ENCODE measurements around the gene SAFB. TPM values are rescaled to one million over a fixed set of nuclear protein-coding genes. Genes with fewer than 3 reads are reported as not detected.

SAFB gene
- total and polyA plus RNA-seq, 9 donors = 64.1 to 108 (median 75.2) TPM

DNA sequence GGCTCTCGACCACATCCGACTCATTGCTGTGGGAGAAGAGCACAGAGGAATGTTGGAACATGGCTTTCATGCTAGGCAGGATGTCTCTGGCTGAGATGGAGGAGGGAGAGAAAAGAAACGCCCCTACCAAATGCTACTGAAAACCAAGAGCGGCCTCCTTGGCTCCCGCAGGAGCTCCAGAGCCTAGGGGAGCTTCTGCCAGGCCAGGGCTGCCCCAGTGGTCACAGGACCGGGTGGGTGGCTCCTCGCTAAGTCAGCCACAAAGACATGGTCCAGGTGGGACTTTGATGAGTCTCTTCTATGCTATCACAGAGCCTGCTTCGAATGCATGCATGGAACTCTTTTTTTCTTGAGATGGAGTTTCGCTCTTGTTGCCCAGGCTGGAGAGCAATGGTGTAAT, 90.3 kb downstream of the SAFB start:
- Histone ChIP-seq H3K27ac (no peak overlapping the region), H3K4me1 (ENCODE audit: insufficient read depth) (no peaks in the 10 kb centered on the region), H3K27me3 (no peaks in the 10 kb centered on the region), H3K4me3 (no peak overlapping the region), H3K36me3 (no peaks in the 10 kb centered on the region), H3K9me3 (no peaks in the 10 kb centered on the region)
- WGBS, 3 donors = 87 to 91% (median 90%) methylated on average over 9 of the region's 9 CpGs
- intact Hi-C loops (cut with DNase I) = no loop called here
- TF ChIP-seq, protein P1, sequence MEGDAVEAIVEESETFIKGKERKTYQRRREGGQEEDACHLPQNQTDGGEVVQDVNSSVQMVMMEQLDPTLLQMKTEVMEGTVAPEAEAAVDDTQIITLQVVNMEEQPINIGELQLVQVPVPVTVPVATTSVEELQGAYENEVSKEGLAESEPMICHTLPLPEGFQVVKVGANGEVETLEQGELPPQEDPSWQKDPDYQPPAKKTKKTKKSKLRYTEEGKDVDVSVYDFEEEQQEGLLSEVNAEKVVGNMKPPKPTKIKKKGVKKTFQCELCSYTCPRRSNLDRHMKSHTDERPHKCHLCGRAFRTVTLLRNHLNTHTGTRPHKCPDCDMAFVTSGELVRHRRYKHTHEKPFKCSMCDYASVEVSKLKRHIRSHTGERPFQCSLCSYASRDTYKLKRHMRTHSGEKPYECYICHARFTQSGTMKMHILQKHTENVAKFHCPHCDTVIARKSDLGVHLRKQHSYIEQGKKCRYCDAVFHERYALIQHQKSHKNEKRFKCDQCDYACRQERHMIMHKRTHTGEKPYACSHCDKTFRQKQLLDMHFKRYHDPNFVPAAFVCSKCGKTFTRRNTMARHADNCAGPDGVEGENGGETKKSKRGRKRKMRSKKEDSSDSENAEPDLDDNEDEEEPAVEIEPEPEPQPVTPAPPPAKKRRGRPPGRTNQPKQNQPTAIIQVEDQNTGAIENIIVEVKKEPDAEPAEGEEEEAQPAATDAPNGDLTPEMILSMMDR (IDR thresholded peaks at IDR 0.05) = no peak
- TF ChIP-seq POLR2A (IDR thresholded peaks at IDR 0.05) = no peak
- no peak for TF ChIP-seq EP300 (IDR thresholded peaks at IDR 0.05)
- DNase-seq = no peak

DNA sequence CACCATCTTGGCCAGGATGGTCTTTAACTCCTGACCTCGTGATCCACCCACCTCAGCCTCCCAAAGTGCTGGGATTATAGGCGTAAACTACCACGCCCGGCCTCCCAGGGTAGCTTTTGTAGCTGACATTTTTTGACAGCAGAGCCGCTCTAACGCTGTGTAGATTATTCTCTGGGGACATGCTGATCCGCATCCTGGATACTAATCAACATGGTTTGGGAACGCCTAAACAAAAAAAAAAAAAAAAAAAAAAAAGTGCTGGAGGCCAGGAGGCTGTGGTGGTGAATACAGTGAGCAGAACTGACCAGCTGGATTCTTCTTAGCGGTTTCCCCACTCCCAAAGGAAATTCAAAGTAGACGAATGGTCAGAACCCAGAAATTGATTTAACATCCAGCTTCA, 91.9 kb downstream of the SAFB start:
- Histone ChIP-seq H3K27ac (no peak overlapping the region), H3K4me1 (ENCODE audit: insufficient read depth) (peaks cover 7% of the 10 kb centered on the region), H3K9me3 (no peaks in the 10 kb centered on the region), H3K36me3 (no peaks in the 10 kb centered on the region), H3K4me3 (no peak overlapping the region), H3K27me3 (no peaks in the 10 kb centered on the region)
- intact Hi-C loops (cut with DNase I) = no loop called here
- no peak for DNase-seq
- 87 to 88% (median 87%) methylated on average over 10 of the region's 10 CpGs for WGBS, 3 donors
- TF ChIP-seq, protein P1 (IDR thresholded peaks at IDR 0.05) = no peak
- no peak for TF ChIP-seq EP300 (IDR thresholded peaks at IDR 0.05)

DNA sequence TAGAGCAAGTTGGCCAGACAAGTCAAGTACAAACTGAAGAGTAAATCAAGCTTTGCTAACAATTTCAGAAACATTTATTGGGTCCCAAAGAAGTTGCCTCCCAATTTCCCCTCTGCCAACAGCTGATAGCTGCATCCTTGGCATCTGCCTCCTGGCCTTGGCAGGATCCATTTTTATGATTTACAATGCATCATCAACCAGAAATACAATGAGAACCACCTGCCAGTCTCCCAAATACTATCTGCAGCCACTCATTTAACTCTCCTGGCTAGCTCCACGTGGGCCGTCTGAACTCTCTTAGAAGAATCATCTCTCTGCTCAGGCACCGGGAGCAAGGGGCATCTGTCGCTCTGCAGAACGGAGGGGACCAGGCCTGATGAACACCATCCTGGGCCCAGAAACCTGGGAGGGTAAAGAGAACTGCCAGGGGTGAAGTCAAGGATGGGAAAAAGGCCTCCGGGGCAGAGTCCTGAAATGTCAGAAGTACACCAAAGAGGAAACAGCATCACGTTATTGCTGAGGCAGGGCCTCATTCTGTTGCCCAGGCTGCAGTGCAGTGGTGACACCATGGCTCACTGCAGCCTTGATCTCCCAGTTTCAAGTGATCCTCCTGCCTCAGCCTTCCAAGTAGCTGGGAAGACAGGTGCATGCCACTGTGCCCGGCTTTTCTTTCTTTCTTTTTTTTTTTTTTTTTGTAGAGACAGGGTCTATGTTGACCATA, 94.5 kb downstream of the SAFB start:
- no peaks in the 10 kb centered on the region for H3K36me3 ChIP-seq
- no peaks in the 10 kb centered on the region for H3K27me3 ChIP-seq
- intact Hi-C loops (cut with DNase I) = no loop called here
- H3K27ac ChIP-seq = no peak overlapping the region
- no peak overlapping the region for H3K4me3 ChIP-seq
- peaks cover 7% of the 10 kb centered on the region for H3K4me1 ChIP-seq (ENCODE audit: insufficient read depth)
- no peak for DNase-seq
- no peak for TF ChIP-seq POLR2A (IDR thresholded peaks at IDR 0.05)
- TF ChIP-seq, protein P1 (IDR thresholded peaks at IDR 0.05) = no peak
- no peak for TF ChIP-seq EP300 (IDR thresholded peaks at IDR 0.05)
- H3K9me3 ChIP-seq = no peaks in the 10 kb centered on the region
- WGBS, 3 donors = 73 to 77% (median 76%) methylated on average over 8 of the region's 8 CpGs

Small RNA genes lying within 50 kb of the gene (small RNA-seq; reads per million reads assigned to genes)
- not detected for gene SNRPEP4

Other genes starting within 250 kb of the SAFB start
- gene ZNRF4, start 167.7 kb upstream of the SAFB start, total RNA-seq = not detected
- not detected for gene ZNRF4, start 167.7 kb upstream of the SAFB start, polyA plus RNA-seq
- 1 to 10 TPM in 2 of 7 donors, under 1 TPM in 5; 0.11 to 3.4 (median 0.48) TPM for gene TINCR, start 55.1 kb upstream of the SAFB start, total RNA-seq
- under 1 TPM; 0.18 to 0.35 TPM for gene TINCR, start 55.1 kb upstream of the SAFB start, polyA plus RNA-seq
- gene SAFB2, start 307 bp upstream of the SAFB start, total RNA-seq = 100 to 1,000 TPM in 5 of 7 donors, 10 to 100 TPM in 2; 51.3 to 173 (median 109) TPM
- 100 to 1,000 TPM in 1 of 2 donors, 10 to 100 TPM in 1; 74.5 to 107 TPM for gene SAFB2, start 307 bp upstream of the SAFB start, polyA plus RNA-seq
- 10 to 100 TPM; 25.7 to 48.7 (median 44.2) TPM for gene MICOS13, start 57.4 kb downstream of the SAFB start, total RNA-seq
- 10 to 100 TPM in 1 of 2 donors, 1 to 10 TPM in 1; 5.2 to 47.3 TPM for gene MICOS13, start 57.4 kb downstream of the SAFB start, polyA plus RNA-seq
- gene HSD11B1L, start 57.9 kb downstream of the SAFB start, total RNA-seq = 10 to 100 TPM in 2 of 7 donors, 1 to 10 TPM in 5; 3.1 to 20.7 (median 8.5) TPM
- 10 to 100 TPM in 1 of 2 donors, 1 to 10 TPM in 1; 3.5 to 10.6 TPM for gene HSD11B1L, start 57.9 kb downstream of the SAFB start, polyA plus RNA-seq
- 1,000 to 10,000 TPM; 1,413 to 2,353 (median 1,897) TPM for gene RPL36, start 67.2 kb downstream of the SAFB start, total RNA-seq
- gene RPL36, start 67.2 kb downstream of the SAFB start, polyA plus RNA-seq = 1,000 to 10,000 TPM in 1 of 2 donors, 100 to 1,000 TPM in 1; 318 to 2,904 TPM
- 10 to 100 TPM; 33.9 to 77.2 (median 56.1) TPM for gene LONP1, start 97.1 kb downstream of the SAFB start, total RNA-seq
- gene LONP1, start 97.1 kb downstream of the SAFB start, polyA plus RNA-seq = 10 to 100 TPM; 25.5 to 36.5 TPM
- 1 to 10 TPM in 1 of 7 donors, under 1 TPM in 1, not detected in 5; 0.67 to 4.5 TPM for gene CATSPERD, start 97.6 kb downstream of the SAFB start, total RNA-seq
- not detected for gene CATSPERD, start 97.6 kb downstream of the SAFB start, polyA plus RNA-seq
- gene PRR22, start 161.7 kb downstream of the SAFB start, total RNA-seq = 1 to 10 TPM in 5 of 7 donors, under 1 TPM in 2; 0.24 to 3.8 (median 2.3) TPM
- gene PRR22, start 161.7 kb downstream of the SAFB start, polyA plus RNA-seq = 1 to 10 TPM in 1 of 2 donors, not detected in 1; 1.6 TPM
- 10 to 100 TPM; 29.3 to 50.1 (median 39.9) TPM for gene DUS3L, start 168.1 kb downstream of the SAFB start, total RNA-seq
- gene DUS3L, start 168.1 kb downstream of the SAFB start, polyA plus RNA-seq = 10 to 100 TPM in 1 of 2 donors, 1 to 10 TPM in 1; 1.2 to 39.7 TPM
- 1 to 10 TPM in 2 of 7 donors, under 1 TPM in 2, not detected in 3; 0.38 to 2.8 (median 1.3) TPM for gene NRTN, start 182.0 kb downstream of the SAFB start, total RNA-seq
- under 1 TPM in 1 of 2 donors, not detected in 1; 0.11 TPM for gene NRTN, start 182.0 kb downstream of the SAFB start, polyA plus RNA-seq
- gene FUT6, start 216.6 kb downstream of the SAFB start, total RNA-seq = 1 to 10 TPM in 1 of 7 donors, under 1 TPM in 3, not detected in 3; 0.11 to 2.6 (median 0.38) TPM
- gene FUT6, start 216.6 kb downstream of the SAFB start, polyA plus RNA-seq = not detected
- gene FUT3, start 228.4 kb downstream of the SAFB start, total RNA-seq = 1 to 10 TPM in 1 of 7 donors, under 1 TPM in 4, not detected in 2; 0.11 to 1.8 (median 0.18) TPM
- under 1 TPM in 1 of 2 donors, not detected in 1; 0.04 TPM for gene FUT3, start 228.4 kb downstream of the SAFB start, polyA plus RNA-seq
- under 1 TPM in 3 of 7 donors, not detected in 4; 0.15 to 0.23 (median 0.22) TPM for gene FUT5, start 247.5 kb downstream of the SAFB start, total RNA-seq
- gene FUT5, start 247.5 kb downstream of the SAFB start, polyA plus RNA-seq = not detected

Data from ovary (tissue), 9 donors.